Measurements from ENCODE around the gene TIGAR.

GRCh38 chr12:4323396-4323795, 2.4 kb downstream of the TIGAR start:
- TF ChIP-seq CTCF (IDR thresholded peaks at IDR 0.05; ENCODE audit: low read depth, low read length, missing input control) (no peak), RAD21 (IDR thresholded peaks at IDR 0.05) (no peak), HNF4G (IDR thresholded peaks at IDR 0.05) (no peak), HNF4A (conservative IDR thresholded peaks at IDR 0.05) (no peak), FOXA1 (IDR thresholded peaks at IDR 0.05) (no peak), EGR1 (IDR thresholded peaks at IDR 0.05; ENCODE audit: low read depth in 2 of 2) (no peak), REST (IDR thresholded peaks at IDR 0.05) (no peak), YY1 (IDR thresholded peaks at IDR 0.05) (no peak), ATF3 (IDR thresholded peaks at IDR 0.05) (no peak), ZBTB33 (IDR thresholded peaks at IDR 0.05) (no peak), MAX (IDR thresholded peaks at IDR 0.05) (no peak), TAF1 (conservative IDR thresholded peaks at IDR 0.05) (no peak), GABPA (IDR thresholded peaks at IDR 0.05 in 1 of 2, conservative IDR thresholded peaks at IDR 0.05 in 1 of 2) (no peak), RXRA (IDR thresholded peaks at IDR 0.05) (no peak)
